Fibroblast of the aortic adventitia (primary cell): ENCODE measurements around the gene ADGRL4. TPM values are rescaled to one million over a fixed set of nuclear protein-coding genes. Genes with fewer than 3 reads are reported as not detected.

ENCODE experiments used
- DNase-seq: peaks from one replicate; pipeline ENCODE4 v3.0.0-alpha.2; 2010; ENCODE audit warnings: low read depth
- H3K4me3 ChIP-seq: 2 replicates; pipeline ENCODE4 v1.5.1; 2011; ENCODE audit warnings: low read depth, mild to moderate bottlenecking, control low read depth, low read length, moderate library complexity
- total RNA-seq: library from RNA; depleted of rRNA; stranded (reverse); fragments of >200 nt; gene quantifications from 2 replicates; pipeline ENCODE4 v1.2.3, GENCODE V29; 2012; ENCODE audit warnings: low replicate concordance
- TF ChIP-seq, protein P1 (sequence below): IDR thresholded peaks from 2 replicates; pipeline ENCODE4 v1.5.1; 2011; ENCODE audit warnings: mild to moderate bottlenecking, low read length, control low read depth, inconsistent platforms; ENCODE audit not compliant: insufficient read depth

ADGRL4 gene
- total RNA-seq, 1 donor: 139 TPM

DNA sequence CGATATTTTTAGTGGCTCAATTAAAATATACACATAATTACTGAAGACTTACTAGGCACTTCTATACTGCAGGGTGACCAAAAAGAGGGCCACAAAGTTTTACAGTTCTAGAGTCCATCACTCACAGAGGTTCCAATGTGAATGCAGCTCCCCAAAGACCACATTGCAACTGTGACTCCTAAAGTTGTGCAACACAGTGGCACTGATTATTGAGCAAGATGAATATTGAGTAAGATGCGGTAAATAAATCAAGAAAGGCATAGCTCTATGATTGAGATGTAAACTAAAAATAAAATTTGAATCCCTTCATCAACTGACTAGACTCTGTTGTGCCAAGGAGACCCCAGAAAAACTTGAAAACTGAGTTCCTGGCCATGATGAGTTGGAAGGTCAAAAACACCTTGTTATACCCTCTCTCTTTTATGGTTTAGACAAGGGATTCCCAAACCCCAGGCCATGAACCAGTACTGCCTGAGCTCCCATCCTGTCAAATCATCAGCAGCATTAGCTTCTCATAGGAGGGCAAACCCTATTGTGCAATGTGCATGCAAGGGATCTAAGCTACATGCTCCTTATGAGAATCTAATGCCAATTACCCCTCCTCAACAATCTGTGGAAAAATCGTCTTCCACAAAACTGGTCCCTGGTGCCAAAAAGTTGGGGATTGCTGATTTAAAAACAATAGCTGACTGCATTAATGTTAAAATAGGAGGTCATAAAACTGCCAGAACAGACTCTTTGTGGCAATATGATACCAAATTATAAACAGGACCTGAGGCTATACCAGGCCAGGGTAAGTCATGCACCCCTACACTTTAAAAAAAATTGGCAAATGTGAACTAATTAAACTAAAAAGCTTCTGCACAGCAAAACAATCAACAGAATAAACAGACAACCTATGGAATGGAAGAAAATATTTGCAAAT lies 94.3 kb downstream of the ADGRL4 start:
- TF ChIP-seq, protein P1, sequence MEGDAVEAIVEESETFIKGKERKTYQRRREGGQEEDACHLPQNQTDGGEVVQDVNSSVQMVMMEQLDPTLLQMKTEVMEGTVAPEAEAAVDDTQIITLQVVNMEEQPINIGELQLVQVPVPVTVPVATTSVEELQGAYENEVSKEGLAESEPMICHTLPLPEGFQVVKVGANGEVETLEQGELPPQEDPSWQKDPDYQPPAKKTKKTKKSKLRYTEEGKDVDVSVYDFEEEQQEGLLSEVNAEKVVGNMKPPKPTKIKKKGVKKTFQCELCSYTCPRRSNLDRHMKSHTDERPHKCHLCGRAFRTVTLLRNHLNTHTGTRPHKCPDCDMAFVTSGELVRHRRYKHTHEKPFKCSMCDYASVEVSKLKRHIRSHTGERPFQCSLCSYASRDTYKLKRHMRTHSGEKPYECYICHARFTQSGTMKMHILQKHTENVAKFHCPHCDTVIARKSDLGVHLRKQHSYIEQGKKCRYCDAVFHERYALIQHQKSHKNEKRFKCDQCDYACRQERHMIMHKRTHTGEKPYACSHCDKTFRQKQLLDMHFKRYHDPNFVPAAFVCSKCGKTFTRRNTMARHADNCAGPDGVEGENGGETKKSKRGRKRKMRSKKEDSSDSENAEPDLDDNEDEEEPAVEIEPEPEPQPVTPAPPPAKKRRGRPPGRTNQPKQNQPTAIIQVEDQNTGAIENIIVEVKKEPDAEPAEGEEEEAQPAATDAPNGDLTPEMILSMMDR: no peak
- DNase-seq: no peak

DNA sequence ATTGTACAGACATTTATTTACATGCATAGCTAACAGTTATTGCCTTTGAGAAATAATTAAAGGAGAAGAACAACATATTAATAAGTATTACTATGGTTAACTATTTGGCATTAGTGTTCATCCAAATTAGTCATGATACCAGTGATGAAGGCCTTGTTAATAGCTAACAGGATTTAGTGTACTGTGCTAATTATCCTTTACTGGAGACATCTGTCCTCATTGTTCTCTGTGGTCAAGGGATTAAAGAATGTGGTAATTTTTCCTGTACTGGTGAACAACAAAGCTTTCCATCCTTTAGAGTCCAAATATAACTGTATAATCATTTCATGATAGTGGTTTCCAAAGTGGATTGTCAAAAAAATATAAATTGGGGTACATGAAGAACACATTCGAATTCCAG lies 103.9 kb downstream of the ADGRL4 start:
- TF ChIP-seq, protein P1: no peak
- no peak for DNase-seq
- H3K4me3 ChIP-seq: no peak overlapping the region

More for the DNA sequence above, 94.3 kb downstream of the ADGRL4 start:
- H3K4me3 ChIP-seq: no peak overlapping the region

DNA sequence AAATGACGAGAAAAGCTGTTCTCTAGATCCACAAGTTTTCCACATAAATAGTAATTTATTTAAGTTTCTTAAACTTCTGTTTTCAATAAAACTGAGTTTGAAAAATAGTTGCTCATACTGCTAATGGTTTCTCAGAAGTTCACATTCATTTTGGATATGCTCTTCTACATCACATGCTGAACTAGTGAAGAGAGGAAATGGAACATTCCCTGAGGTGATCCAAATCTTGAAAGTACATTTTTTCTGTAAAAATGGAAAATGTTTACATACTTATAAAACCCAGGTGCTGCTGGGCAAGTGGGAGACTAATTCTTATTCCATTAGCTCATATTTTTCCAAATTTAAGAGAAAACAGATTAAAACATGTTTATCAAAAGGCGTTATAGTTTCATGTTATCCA lies 111.7 kb downstream of the ADGRL4 start:
- H3K4me3 ChIP-seq: no peak overlapping the region
- TF ChIP-seq, protein P1: no peak
- DNase-seq: no peak

DNA sequence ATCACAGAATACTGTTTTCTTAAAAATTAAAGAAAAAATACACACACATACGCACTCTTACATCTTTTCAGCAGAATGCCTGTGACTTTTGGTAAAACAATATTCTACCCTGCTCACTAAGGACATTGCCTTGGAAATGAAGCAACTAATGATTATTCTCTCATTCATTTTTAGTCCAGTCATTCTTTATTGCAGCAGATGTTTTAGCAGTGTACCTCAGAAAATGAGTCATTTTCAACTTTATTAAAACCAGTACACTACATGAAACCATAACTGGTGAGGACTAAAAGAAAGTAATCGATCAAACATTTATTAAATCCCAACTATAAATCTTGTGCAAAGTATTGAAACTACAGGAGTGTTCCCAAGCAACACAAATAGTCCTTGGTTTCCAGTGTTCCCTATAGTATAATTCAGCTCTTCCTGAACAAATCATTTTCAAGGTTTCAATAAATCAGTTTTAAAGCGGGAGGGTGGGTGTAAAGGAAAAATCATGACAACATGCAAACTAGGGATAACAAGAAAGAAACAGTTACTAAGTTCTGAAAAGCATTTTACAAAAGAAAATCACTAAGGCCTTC lies 114.2 kb downstream of the ADGRL4 start:
- H3K4me3 ChIP-seq: no peak overlapping the region
- DNase-seq: peak; percentile 33
- TF ChIP-seq, protein P1: no peak

DNA sequence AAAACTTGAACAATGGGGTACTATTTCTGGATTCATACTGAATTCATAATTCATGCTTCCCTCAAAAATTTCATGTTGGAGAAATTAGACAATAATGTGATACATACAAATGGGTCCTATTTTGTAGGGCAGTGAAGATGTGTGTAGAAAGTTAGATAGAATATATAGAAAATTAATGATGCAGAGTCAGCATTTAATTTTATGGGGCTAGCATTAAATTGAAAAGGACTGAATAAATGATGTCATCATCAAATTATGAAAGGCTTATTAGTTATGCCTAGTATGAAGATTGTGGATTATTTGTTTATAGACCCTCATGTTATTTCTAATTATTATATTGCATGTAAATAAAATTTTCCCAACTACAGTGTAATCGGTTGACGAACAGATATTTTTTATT lies 119.1 kb downstream of the ADGRL4 start:
- DNase-seq: no peak
- TF ChIP-seq, protein P1: no peak
- H3K4me3 ChIP-seq: no peak overlapping the region

DNA sequence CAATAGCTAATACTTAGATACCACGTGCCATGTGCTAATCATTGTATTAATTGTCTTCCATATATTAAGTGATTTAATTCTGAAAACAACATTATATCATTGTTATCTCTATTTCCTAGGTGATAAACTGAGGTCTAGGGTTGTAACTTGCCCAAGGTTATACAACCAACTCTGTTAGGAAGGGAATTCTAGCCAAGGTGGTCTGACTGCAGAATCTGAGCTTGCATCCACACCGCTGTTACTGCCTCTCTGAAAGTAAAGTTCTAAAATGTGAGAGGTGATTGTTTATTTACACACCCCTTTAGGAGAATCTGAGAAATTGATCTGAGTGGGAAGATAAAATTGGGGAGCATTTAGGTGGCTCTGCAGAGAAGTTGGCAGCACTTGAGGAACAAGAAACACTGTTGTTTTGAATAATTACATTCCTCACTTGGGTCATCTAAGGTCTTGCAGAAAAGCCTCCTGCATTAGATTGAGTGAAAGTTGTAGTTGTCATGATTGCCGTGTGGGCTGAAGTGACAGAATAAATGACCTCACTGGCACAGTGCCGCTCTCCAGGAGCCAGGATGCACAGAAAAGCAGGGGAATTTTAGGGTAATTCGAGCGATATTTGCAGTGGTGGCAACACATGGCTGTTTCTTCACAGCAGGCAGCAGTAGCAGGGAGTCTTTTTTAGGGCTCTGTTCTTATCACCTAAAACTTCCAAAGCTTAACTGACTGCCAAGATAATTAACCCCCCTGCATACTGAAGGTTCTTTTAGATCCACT lies 121.7 kb downstream of the ADGRL4 start:
- peak; percentile 15 for DNase-seq
- no peak overlapping the region for H3K4me3 ChIP-seq
- TF ChIP-seq, protein P1: no peak
